SH-SY5Y (cell line): Measurements from ENCODE around the gene MPZL1.

Experiments used
- GATA2 ChIP-seq: IDR thresholded peaks from 2 replicates; pipeline ENCODE4 v1.6.1; 2011; ENCODE audit warnings: mild to moderate bottlenecking, low read depth, low read length
- GATA3 ChIP-seq: IDR thresholded peaks from 2 replicates; pipeline ENCODE4 v1.6.1; 2011; ENCODE audit warnings: low read depth, mild to moderate bottlenecking, low read length, moderate library complexity

MPZL1 gene

DNA sequence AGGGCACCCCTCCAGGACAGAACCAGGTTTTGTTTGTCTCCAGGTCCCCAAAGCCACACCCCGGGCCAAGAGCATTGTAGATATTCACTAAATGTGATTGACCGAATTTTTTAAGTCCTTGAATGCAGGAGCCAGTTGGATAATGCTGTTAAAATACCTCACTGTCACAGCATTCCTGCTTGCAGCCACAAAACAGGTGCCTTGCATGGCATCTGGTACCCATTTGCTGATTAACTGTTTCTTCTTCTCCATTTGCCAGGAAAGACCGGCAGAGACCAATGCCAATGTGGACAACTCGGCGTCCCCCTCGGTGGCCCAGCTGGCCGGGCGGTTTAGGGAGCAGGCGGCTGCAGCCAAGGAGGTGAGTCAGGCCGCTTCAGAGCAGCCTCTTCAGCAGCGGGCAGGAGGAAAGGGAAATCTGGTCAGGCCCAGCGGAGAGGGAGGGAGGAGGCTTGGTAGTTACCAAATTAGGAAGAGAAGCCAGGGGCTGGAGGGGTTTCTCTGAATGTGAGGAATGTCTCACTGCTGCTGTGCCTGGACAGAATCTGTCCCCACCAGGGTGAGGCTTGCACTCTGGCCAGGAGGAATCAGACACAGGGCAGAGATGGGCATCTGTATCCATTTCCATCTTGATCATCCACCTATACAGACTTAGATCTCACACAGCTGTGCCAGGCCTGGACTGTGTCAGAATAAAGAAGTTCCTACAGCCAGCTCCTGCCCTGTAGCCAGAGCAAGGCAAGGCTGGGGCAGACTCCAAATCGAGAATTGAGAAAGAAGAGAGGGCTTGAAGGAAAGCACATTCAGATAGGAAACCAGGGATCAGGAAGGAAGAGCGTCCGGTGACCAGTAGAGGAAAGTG lies 37.9 kb upstream of the MPZL1 start:
- no peak for TF ChIP-seq GATA3
- TF ChIP-seq GATA2, result peak; percentile 73; the same call in 1 of the 2 replicates

DNA sequence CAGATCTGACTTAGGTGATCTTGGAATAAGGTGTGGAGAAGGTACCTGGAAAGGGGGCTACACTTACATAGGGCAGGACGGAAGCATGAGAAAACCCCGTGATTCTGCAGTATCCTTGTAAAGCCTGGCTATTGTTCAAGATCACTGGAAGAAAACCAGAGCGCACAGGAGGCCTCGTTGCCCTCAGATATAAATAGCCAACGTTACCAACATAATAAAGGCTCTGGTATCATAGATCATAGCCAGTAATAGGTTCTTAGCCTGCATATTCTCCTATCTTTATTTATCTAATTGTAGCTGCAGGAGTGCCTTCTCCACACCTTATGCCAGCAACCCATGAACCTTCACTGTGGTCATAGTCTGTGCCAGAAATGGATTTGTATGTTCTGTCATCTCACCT lies 35.9 kb upstream of the MPZL1 start:
- TF ChIP-seq GATA3 (no peak), GATA2 (no peak)

DNA sequence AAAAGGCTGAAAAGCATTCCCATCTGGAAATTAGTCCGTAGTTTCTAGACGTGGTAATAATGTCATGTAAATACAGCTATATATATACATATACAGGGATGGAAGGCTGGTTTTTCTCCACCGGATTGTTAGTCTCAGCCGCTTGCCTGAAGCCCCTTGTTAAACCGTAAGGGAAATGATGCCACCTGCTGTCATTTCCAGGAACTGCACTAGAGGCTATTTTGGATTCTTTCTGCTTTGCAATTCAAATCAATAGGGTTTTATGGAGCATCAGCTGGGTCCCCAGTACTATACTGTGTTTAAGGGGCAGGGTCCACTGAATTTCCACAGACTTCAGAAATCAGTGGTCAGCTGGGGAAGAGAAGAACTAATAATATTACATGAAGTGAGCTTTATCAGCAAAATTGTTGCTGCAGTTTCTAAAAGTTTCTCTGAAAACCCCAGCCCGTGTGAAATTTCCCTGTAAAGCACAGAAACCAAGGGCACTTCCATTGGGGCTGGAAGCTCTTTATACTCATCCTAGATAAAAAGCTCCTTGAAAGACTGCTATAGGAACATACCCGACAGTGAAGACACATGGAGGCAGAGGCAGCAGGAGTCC lies 33.8 kb upstream of the MPZL1 start:
- no peak for TF ChIP-seq GATA3
- no peak for TF ChIP-seq GATA2

DNA sequence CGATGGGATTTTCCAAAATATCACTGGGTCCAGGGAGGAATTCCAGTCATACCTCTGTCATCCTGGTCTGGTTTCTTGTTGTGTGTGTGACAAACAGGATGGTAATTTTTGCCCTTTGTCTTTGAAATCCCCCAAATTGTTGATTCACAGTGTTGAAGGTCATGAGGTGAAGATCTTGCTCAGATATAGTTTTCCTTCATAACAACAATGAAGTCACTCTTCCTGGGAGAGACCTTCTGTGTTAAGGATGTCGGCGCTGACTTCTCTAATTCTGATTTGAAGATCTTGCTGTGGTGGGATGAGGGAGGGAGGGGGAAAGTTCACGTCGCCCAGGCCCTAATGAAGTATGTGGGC lies 32.2 kb upstream of the MPZL1 start:
- TF ChIP-seq GATA2 (no peak), GATA3 (no peak)

DNA sequence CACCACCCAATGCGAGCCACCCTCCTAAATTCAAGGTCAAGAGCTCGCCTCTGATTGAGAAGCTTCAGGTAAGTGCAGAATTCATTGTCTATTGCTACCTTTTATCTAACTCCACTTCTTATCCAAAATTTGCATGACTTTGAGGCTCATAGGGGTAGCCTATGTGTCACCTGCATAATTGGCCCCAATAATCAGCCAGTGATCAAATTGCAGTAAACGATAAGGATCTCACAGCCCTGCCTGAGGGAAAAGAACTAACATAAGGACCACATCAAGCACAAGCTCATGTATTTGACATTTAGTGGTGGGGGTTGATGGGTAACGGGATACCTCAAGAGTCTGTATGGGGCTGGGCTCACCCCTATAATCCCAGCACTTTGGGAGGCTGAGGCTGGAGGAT lies 31.7 kb upstream of the MPZL1 start:
- no peak for TF ChIP-seq GATA3
- TF ChIP-seq GATA2, result peak; percentile 65; the same call in 1 of the 2 replicates

DNA sequence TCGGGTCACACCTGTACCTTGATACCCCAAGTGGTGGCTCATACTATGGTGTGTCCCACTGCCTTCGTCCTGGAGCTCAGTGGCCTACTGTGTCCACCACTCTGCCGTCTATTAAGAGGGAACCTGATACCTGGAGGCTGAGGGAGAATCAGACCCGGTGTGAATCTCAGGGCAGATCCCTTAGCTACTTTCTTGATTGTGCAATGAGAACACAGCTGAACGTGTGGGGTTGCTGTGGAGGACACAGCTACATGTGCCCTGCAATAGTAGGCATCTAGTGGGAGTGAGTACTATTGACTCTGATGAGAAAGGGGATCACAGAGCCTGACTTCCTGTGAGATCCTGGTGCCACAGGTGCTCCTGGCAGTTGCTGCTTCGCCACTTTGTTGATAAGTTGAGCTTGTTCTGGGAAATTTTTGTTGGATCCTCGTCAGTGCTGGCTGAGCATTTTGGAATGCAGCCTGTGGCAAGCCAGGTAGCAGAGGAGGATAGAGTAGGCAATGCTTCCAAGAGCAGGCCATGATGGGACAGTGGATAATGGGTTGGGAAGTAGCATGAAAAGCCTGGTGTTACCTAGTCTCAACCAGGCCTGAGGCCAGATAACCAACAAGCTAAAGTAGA lies 28.2 kb upstream of the MPZL1 start:
- TF ChIP-seq GATA3 (no peak), GATA2 (no peak)

DNA sequence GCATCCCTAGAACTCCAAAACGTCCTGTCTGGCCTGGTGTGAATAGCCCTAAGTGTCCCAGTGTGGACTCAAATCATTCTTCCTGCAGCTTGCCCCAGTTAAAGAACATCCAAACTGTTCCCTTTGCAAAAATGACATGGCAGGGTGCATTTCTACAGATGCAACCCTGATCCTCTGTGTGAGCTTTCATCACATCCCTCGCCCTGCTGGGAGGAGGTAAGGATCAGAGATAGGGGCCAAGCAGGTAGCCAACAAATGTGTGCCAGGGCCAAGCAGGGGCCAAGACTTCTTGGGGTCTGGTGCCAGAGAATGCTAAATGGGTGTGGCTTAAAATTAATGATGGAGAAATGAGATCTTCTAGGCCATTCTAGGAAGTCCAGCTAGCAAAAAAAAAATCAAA lies 27.1 kb upstream of the MPZL1 start:
- TF ChIP-seq GATA3 (no peak), GATA2 (no peak)

DNA sequence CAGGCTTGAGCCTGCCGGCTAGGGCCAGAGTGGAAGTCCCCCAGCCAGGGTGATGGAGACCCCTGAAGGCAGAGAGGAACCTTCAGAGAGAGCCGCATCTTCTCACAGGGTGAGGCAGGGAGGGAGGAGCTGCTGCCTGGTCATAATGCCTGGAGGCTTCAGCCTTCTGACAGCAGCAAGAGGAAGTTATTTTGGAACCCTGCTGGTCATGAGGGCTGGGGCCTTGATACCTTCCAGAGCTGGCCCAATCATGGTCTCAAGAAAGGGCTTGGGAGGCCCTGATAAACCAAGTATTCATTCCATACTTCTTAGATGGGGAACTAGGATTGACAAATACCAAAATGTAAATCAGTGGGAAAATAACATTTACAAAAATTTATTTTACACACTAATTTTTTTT lies 26.6 kb upstream of the MPZL1 start:
- no peak for TF ChIP-seq GATA3
- no peak for TF ChIP-seq GATA2

DNA sequence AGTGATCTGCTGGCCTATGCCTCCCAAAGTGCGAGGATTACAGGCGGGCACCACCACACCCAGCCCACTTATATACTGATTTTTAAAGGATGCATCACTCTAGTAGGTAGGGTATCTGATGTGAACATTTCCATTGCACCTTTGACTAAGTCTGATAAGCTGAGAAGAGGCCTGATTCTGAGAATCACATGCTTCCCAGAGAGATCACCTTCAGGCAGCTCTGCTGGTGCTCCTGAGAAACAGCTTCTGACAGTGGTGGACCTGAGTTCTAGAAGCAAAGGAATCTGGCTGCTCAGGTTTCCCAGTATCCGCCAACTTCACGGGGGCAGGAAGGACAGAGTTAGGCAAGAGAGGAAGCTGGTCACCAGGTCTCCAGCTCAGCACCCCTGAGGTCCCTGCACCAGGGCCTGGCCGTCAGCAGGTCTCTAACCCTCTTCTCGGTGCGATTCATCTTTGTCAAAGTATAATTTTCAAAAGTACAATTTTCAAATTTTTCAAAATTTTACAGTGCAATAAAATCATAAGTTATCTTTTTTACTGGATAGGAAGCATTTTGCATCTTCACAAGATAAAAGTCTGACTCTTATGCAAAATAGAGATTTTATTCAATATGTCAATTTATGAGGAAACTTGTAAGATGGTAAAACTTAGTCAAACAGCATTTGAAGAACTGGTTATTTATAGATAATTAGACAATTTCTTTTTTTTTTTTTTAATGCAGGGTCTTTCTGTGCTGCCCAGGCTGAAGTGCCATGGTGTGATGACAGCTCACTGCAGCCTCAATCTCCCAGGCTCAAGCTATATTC lies 25.8 kb upstream of the MPZL1 start:
- no peak for TF ChIP-seq GATA2
- TF ChIP-seq GATA3, result no peak

DNA sequence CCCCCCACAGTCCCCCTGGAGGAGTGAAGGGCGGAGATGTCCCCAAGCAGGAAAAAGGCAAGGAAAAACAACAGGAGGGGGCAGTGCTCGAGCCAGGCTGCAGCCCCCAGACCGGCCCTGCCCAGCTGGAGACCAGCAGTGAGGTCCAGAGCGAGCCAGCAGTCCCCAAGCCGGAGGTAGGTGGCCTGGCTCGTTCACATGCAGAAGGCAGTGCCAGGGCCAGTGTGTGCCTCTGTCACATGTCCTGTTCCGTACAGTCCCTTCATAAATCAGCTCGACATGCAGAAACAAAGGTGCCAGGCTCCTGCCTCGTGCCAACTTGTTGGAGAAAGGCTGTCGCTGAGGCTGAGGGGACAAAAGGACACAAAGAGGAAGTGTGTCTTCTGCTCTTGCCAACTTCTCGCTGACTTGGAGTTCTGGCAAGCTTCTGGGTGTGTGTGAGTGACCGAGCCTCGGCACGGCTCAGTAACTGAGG lies 24.1 kb upstream of the MPZL1 start:
- TF ChIP-seq GATA3 (no peak), GATA2 (no peak)

DNA sequence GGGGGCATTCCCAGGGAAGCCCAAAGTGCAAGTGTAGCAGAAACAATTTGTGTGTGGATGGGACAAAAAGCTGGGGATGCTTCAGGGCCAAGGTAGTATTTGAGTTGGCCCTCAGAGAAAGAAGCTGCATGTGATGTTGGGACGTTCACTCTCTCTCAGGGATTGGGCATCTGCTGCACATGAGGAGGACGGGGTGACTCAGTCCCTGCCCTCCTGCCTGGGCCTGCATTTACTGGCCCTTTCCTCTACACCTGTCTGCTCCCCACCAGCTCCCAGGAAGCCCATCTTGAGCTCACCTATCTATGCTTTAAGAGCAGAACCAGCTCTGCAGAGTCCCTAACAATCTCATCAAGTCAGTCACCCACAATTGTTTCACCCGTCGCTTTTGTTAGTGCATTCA lies 23.5 kb upstream of the MPZL1 start:
- TF ChIP-seq GATA2 (no peak), GATA3 (no peak)

DNA sequence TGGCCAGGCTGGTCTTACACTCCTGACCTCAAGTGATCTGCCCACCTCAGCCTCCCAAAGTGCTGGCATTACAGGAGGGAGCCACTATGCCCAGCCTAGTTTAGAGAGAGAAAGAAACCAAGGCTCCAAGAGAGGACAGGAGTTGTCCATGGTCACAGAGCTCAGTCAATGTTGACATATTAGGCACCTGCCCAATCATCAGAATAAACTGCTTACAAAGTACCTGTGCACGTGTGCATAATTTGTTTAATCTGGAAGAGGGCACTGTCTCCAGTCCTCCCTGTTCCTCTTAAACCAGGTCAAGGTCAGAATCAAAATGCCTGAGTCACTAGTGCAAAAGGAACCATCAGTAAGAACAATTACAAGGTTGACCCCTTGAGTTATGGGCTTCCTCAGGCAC lies 20.3 kb upstream of the MPZL1 start:
- TF ChIP-seq GATA2, result no peak
- no peak for TF ChIP-seq GATA3

DNA sequence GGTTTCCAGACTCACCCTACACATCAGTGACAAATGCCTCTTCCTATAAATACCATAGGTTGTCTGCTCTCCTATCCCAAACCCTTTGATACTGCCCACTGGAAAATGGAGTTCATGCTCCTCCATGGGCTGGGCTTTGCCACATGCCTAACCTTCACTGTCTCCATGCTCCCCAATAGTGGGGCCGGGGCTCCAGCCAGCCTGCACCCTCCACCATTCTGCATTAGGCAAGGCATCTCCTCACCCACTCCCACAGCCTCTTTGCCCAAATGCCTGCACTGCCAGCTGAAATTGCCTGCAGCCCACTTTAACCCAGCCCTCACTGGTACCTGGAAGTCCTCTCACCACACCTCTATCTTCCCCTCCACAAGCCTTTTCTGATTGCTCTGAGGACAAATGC lies 18.2 kb upstream of the MPZL1 start:
- no peak for TF ChIP-seq GATA3
- TF ChIP-seq GATA2, result no peak

DNA sequence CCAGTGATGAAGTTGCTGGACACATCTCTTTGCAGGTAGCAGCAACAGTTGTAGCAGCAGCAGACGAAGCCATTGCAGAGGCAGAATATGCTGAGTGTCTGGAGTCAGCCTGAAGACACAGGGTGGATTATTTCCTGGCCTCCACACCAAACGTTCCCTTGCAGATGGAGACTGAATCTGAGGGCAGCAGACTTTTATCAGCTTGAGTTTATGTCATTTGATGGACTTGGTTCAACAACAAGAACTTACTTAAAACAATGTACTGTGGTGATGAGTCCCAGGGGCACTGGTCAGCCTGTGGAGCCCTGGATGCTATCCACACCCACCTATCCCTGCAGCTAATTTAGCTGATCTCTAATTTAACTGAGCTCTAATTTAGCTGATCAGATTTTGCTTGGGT lies 17.1 kb upstream of the MPZL1 start:
- TF ChIP-seq GATA2 (no peak), GATA3 (no peak)
